ENCODE data around the gene DENND11. TPM values are rescaled to one million over a fixed set of nuclear protein-coding genes. Genes with fewer than 3 reads are reported as not detected.
A peak's percentile ranks its signal among the peaks of the same experiment; 100 is the strongest.

The DENND11 gene, protein sequence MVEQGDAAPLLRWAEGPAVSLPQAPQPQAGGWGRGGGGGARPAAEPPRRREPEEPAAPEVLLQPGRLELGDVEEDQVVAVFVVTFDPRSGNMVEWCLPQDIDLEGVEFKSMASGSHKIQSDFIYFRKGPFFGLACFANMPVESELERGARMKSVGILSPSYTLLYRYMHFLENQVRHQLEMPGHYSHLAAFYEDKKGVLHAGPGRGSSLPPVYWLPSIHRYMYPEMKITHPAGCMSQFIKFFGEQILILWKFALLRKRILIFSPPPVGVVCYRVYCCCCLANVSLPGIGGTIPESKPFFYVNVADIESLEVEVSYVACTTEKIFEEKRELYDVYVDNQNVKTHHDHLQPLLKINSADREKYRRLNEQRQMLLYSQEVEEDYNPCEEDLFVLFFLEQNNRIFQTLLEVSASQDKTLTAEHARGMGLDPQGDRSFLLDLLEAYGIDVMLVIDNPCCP
- 10 to 100 TPM; 14.1 to 49.2 (median 32.1) TPM for total RNA-seq

DNA sequence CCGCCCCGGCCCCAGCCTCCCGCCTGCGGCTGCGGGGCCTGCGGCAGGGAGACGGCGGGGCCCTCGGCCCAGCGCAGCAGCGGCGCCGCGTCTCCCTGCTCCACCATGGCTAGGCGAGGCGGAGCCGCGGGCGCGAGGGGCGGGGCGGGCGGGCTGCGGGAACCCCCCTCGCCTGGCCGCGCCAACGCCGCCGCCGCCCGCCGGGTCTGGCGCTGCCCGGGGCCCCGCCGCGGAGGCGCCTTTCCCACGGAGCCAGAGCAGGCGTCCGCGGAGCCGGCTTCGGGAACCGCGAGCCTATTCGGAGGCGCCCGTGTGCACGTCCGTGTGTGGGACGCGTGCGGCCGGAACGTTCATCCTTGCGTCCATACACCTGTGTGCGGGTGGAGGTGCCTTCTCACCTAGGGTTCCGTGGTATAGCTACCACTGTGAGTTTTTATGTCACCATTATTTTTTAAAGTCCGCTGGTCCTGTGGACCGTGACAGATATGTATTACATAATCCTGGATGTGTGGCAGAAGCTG, at the start of gene DENND11:
Gene DENND11 (minus strand): TSS at position 120 of the 521 bp plus-strand sequence. CDS start 13 bp downstream, at position 107.
- Histone ChIP-seq H3K9me3 (no peaks in the 10 kb centered on the region), H3K4me3 (peak within 1 kb of the TSS; percentile 84 to 97 (median 91)), H3K4me1 (peaks cover 0 to 3% of the 10 kb centered on the region in 2 donors), H3K36me3 (no peaks in the 10 kb centered on the region), H3K27ac (peak within 1 kb of the TSS; percentile 86 to 92), H3K27me3 (no peaks in the 10 kb centered on the region)
- DNase-seq (ENCODE audit: low spot score in 2 of 2), result no peak
- TF ChIP-seq POLR2AphosphoS5 (IDR thresholded peaks at IDR 0.05) (no peak), POLR2A (IDR thresholded peaks at IDR 0.05) (no peak)
- TF ChIP-seq, protein P1, sequence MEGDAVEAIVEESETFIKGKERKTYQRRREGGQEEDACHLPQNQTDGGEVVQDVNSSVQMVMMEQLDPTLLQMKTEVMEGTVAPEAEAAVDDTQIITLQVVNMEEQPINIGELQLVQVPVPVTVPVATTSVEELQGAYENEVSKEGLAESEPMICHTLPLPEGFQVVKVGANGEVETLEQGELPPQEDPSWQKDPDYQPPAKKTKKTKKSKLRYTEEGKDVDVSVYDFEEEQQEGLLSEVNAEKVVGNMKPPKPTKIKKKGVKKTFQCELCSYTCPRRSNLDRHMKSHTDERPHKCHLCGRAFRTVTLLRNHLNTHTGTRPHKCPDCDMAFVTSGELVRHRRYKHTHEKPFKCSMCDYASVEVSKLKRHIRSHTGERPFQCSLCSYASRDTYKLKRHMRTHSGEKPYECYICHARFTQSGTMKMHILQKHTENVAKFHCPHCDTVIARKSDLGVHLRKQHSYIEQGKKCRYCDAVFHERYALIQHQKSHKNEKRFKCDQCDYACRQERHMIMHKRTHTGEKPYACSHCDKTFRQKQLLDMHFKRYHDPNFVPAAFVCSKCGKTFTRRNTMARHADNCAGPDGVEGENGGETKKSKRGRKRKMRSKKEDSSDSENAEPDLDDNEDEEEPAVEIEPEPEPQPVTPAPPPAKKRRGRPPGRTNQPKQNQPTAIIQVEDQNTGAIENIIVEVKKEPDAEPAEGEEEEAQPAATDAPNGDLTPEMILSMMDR (IDR thresholded peaks at IDR 0.05), result no peak
- intact Hi-C loops (cut with DNase I; ENCODE audit: low total_unique reads), result no loop called here

DNA sequence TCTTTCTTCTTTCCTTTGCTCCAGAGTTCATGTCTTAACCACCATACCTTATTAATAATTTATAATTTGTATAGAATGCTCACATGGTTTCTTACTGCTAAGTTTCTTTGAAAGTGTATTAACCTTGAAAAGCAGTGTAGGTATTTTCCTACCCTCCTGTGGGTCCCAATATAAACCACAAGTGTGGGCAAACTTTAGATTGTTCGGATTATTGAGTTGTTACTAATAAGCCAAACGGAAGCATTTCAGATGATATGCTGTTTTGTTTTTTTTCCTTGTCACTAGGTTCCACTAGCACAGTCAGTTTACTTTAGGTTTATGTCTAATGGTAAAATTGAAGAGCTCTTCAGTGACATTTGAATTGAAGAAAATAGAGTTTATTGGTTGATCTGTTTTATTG, 46.4 kb upstream of the DENND11 start:
- peaks cover 23% of the 10 kb centered on the region for H3K36me3 ChIP-seq
- no peak overlapping the region for H3K27ac ChIP-seq
- H3K4me1 ChIP-seq, result no peaks in the 10 kb centered on the region
- intact Hi-C loops (cut with DNase I; ENCODE audit: low total_unique reads), result no loop called here
- no peak overlapping the region for H3K4me3 ChIP-seq
- no peaks in the 10 kb centered on the region for H3K27me3 ChIP-seq
- no peak for DNase-seq (ENCODE audit: low spot score in 2 of 2)
- TF ChIP-seq POLR2AphosphoS5 (IDR thresholded peaks at IDR 0.05) (no peak), POLR2A (IDR thresholded peaks at IDR 0.05) (no peak)
- TF ChIP-seq, protein P1 (IDR thresholded peaks at IDR 0.05), result no peak
- H3K9me3 ChIP-seq, result peaks cover 13 to 26% of the 10 kb centered on the region in 2 donors

DNA sequence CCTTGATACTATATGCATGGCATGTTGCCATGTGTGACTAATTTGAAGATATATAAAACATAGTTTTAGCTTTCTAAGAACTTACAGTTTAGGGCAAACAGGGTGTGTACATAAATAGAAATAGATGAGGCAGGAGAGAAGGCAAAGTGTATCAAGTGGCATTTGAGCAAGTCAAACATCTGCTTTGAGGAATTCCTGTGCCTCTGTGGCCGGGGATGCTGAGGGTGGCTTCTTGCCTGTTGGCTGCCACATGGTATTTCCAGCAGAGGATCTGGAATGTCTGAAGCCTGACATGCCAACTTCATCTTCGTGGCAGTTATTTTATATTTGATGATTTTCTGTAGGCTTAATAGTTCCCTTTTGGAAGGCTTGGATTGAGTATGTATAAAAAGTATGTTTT, 42.2 kb upstream of the DENND11 start:
- Histone ChIP-seq H3K4me3 (no peak overlapping the region), H3K27ac (no peak overlapping the region), H3K4me1 (peaks cover 0 to under 1% of the 10 kb centered on the region in 2 donors), H3K36me3 (peaks cover 19% of the 10 kb centered on the region), H3K27me3 (no peaks in the 10 kb centered on the region), H3K9me3 (no peaks in the 10 kb centered on the region)
- intact Hi-C loops (cut with DNase I; ENCODE audit: low total_unique reads), result no loop called here
- no peak for DNase-seq (ENCODE audit: low spot score in 2 of 2)
- TF ChIP-seq POLR2A (IDR thresholded peaks at IDR 0.05) (no peak), POLR2AphosphoS5 (IDR thresholded peaks at IDR 0.05) (no peak)
- TF ChIP-seq, protein P1 (IDR thresholded peaks at IDR 0.05), result no peak

DNA sequence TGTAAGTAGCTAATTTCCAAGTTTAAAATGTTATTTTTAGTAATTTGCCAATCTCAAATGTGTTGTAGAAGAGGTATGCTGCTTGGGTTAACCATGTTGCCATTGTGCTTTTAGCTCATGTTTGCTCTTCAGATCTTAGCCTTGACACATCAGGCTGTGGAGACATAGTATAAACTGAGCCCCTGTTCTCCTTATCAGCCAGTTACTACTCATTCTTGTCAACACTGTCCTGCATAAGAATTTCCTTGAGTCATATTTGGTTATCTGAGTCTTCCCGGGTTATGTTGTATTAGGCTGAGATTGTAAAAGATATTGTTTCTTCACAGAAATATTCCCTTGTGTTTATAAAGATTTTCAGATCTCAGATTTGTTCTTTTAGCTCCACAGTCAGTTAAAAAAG, 40.3 kb upstream of the DENND11 start:
- H3K27ac ChIP-seq, result no peak overlapping the region
- TF ChIP-seq POLR2AphosphoS5 (IDR thresholded peaks at IDR 0.05) (no peak), POLR2A (IDR thresholded peaks at IDR 0.05) (no peak)
- TF ChIP-seq, protein P1 (IDR thresholded peaks at IDR 0.05), result no peak
- intact Hi-C loops (cut with DNase I; ENCODE audit: low total_unique reads), result no loop called here
- peaks cover 12% of the 10 kb centered on the region for H3K36me3 ChIP-seq
- DNase-seq (ENCODE audit: low spot score in 2 of 2), result no peak
- H3K27me3 ChIP-seq, result no peaks in the 10 kb centered on the region
- H3K4me1 ChIP-seq, result peaks cover 0 to 5% of the 10 kb centered on the region in 2 donors
- H3K9me3 ChIP-seq, result no peaks in the 10 kb centered on the region
- no peak overlapping the region for H3K4me3 ChIP-seq

DNA sequence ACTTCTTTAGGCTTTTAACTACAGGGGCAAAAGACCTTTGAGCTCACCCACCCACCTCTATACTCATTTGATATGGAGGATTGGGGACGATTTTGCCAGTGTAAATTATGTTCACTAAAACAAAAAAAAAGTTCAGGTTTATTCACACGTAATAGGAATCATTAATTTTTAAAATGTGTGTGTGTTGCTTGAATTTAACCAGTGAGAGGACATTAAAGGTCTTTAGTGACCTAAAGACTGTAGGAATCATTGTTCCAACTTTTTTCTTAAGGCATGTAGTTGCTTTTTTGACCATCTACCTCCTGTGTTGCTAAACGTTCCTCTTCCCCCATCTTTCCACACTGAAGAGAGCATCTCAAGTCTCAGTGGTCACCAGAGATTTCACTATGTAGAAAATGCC, 37.3 kb upstream of the DENND11 start:
- Histone ChIP-seq H3K4me3 (peak overlapping the region in 2 of 3 donors; percentile 66 to 86), H3K4me1 (peaks cover 0 to 8% of the 10 kb centered on the region in 2 donors), H3K9me3 (no peaks in the 10 kb centered on the region), H3K27ac (no peak overlapping the region), H3K27me3 (no peaks in the 10 kb centered on the region), H3K36me3 (peaks cover 12% of the 10 kb centered on the region)
- DNase-seq (ENCODE audit: low spot score in 2 of 2), result no peak
- intact Hi-C loops (cut with DNase I; ENCODE audit: low total_unique reads), result no loop called here
- TF ChIP-seq POLR2A (IDR thresholded peaks at IDR 0.05), result no peak
- TF ChIP-seq POLR2AphosphoS5 (IDR thresholded peaks at IDR 0.05), result no peak
- TF ChIP-seq, protein P1 (IDR thresholded peaks at IDR 0.05), result no peak

Data from breast epithelium (tissue), 4 donors.